Kidney (tissue), 22 donors: Measurements from ENCODE around the gene REEP1. TPM values are rescaled to one million over a fixed set of nuclear protein-coding genes. Genes with fewer than 3 reads are reported as not detected.

Source experiments
- DNase-seq, 5 donors: peaks; one replicate each; pipeline ENCODE4 v3.0.0-alpha.2; 2013 to 2020
- FAIRE-seq: peaks from 2 replicates; lab custom pipeline; 2012; peaks lifted over from hg19 to GRCh38; lab: Jason Lieb, UNC
- H3K27ac ChIP-seq, 2 donors: one replicate each; pipeline ENCODE4 v1.7.0; 2013; ENCODE audit warnings: low read depth in 2 of 2, low read length in 2 of 2, inconsistent platforms in 1 of 2
- H3K27me3 ChIP-seq: one replicate; pipeline ENCODE4 v1.7.1; 2013; ENCODE audit warnings: low read length, inconsistent platforms; ENCODE audit not compliant: control insufficient read depth, insufficient read depth
- H3K36me3 ChIP-seq, 3 donors: one replicate each; pipeline versions ENCODE4 v1.7.0 to v1.7.1; 2013; ENCODE audit warnings: low read length in 3 of 3, control low read depth in 1 of 3, inconsistent platforms in 1 of 3; ENCODE audit not compliant: insufficient read depth in 3 of 3, control insufficient read depth in 2 of 3
- H3K4me1 ChIP-seq, 3 donors: one replicate each; pipeline versions ENCODE4 v1.7.0 to v1.7.1; 2013; ENCODE audit warnings: low read length in 3 of 3, inconsistent platforms in 1 of 3, low read depth in 1 of 3; ENCODE audit not compliant: control insufficient read depth in 2 of 3, insufficient read depth in 2 of 3
- H3K4me3 ChIP-seq, 3 donors: one replicate each; pipeline versions ENCODE4 v1.7.0 to v1.8.1; 2013; ENCODE audit warnings: low read length in 3 of 3, control low read depth in 1 of 3, inconsistent platforms in 1 of 3
- H3K9ac ChIP-seq, 3 donors: one replicate each; pipeline versions ENCODE4 v1.7.0 to v1.7.1; 2013; ENCODE audit warnings: low read length in 3 of 3, control low read depth in 1 of 3, inconsistent platforms in 1 of 3
- H3K9me3 ChIP-seq, 3 donors: one replicate each; pipeline versions ENCODE4 v1.7.0 to v1.7.1; 2013; ENCODE audit warnings: low read length in 3 of 3, control low read depth in 1 of 3, inconsistent platforms in 1 of 3; ENCODE audit not compliant: control insufficient read depth in 2 of 3, insufficient read depth in 1 of 3
- CTCF ChIP-seq: IDR thresholded peaks from 3 replicates; pipeline ENCODE4 v1.5.1; 2012; ENCODE audit warnings: mild to moderate bottlenecking, moderate library complexity, borderline replicate concordance; ENCODE audit not compliant: insufficient read depth; ENCODE audit errors: extremely low read depth
- intact Hi-C: fragments of 100-400 bp; cut with DNase I; formaldehyde crosslinking; loops from one replicate; pipeline ENCODE4 v1.11.1; 2022
- long read RNA-seq, 10 donors: library from polyadenylated mRNA in 1 of 10; unstranded in 1 of 10; transcript quantifications; one replicate each; pipeline ENCODE4 v2.0.0 and lab custom pipeline, GENCODE V29; 2021 to 2026
- polyA plus RNA-seq: library from polyadenylated mRNA; stranded (reverse); fragments of 350-450 nt; fragmentation: Illumina TruSeq; extraction: RNeasy Lipid Tissue Mini Kit (QIAGEN cat#74804); gene quantifications from one replicate; pipeline ENCODE4 v1.2.3, GENCODE V29; 2014; ENCODE audit warnings: low read depth, low replicate concordance; ENCODE audit not compliant: insufficient read depth
- total RNA-seq: library from RNA; stranded (reverse); fragmentation: NEBNext Ultra II Directional; extraction: Animal tissue kit (Norgen Biotek cat#: 25700); gene quantifications from one replicate; pipeline ENCODE4 v1.2.1, GENCODE V29; 2021
- donor health status: control.
- donor health status: control.
- donor health status: control.
- donor health status: control.
- donor health status: control.
- donor health status: DM: yes; HTN: yes; CAD: no.
- donor health status: Normal renal cell carcinoma (clear cell type).

The REEP1 gene, protein sequence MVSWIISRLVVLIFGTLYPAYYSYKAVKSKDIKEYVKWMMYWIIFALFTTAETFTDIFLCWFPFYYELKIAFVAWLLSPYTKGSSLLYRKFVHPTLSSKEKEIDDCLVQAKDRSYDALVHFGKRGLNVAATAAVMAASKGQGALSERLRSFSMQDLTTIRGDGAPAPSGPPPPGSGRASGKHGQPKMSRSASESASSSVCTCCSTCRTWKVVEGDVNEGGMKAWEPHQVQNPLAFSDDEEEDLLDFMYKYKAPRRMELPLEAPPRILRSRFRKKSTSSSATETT
- total RNA-seq (4.3 TPM), polyA plus RNA-seq (3.3 TPM)
- long read RNA-seq, donor 1, partial matches to known transcripts: 0 of 1 reads
- long read RNA-seq, donor 1, other reads (novel, unspliced or antisense): 0 of 1 reads
- long read RNA-seq, donor 2: 0 reads
- long read RNA-seq, donor 3: 0 reads
- long read RNA-seq, donor 4: 0 reads
- long read RNA-seq, donor 5: 0 reads
- long read RNA-seq, donor 6: 0 reads
- long read RNA-seq, donor 7, partial matches to known transcripts: 0 of 2 reads
- long read RNA-seq, donor 7, other reads (novel, unspliced or antisense): 0 of 2 reads
- long read RNA-seq, donor 8: 0 reads
- long read RNA-seq, donor 9: 0 reads
- long read RNA-seq, donor 10: 0 reads

DNA sequence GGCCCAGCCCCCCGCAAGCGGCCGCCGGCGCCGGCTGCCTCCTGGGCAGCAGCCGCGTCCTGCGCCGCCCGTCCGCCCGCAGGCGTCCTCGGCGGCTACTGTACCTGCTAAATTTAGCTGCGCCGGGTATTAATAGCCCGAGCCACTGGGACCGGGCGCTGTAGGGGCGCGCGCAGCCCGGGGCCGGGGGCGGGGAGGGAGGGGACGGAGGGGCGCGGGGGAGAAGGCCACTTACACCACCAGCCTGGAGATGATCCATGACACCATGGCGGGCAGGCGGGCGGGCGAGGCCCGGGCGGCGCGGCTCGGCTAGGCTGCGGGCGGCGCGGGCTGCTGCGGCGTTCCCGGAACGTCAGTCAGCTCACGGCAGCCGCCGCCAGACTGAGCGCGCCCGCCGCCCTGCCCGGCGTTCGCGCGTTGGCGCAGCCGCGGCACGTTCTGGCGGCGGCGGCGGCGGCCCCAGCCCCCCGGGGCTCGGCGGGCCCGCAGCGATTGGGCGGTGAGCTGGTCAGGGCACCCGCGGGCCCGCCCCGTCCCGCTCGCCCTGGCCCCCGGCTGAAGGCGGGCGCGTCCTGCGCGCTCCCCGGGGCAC is at the start of gene REEP1:
Gene REEP1, minus strand, starts transcription at position 383 of the 592 bp plus-strand sequence. Its CDS starts 116 bp downstream, at position 267.
- Histone ChIP-seq H3K4me1 (no peaks in the 10 kb centered on the region), H3K36me3 (no peaks in the 10 kb centered on the region), H3K4me3 (peak within 1 kb of the TSS in 2 of 3 donors; percentile 23 to 55), H3K9me3 (peaks cover 0 to 2% (median 0%) of the 10 kb centered on the region in 3 donors), H3K27me3 (peaks cover 8% of the 10 kb centered on the region), H3K27ac (no peak within 1 kb of the TSS), H3K9ac (no peak within 1 kb of the TSS)
- intact Hi-C loops: no loop called here
- TF ChIP-seq CTCF: no peak
- FAIRE-seq (no peak), DNase-seq (peak in 4 of 5 donors; percentile 24 to 77 (median 54))

GRCh38 chr2:86383844-86384243 is 46.4 kb upstream of the REEP1 start:
- no peak for DNase-seq
- Histone ChIP-seq H3K9ac (no peak overlapping the region), H3K9me3 (no peaks in the 10 kb centered on the region), H3K4me1 (no peaks in the 10 kb centered on the region), H3K4me3 (no peak overlapping the region), H3K36me3 (no peaks in the 10 kb centered on the region), H3K27me3 (no peaks in the 10 kb centered on the region), H3K27ac (no peak overlapping the region)
- intact Hi-C loops: no loop called here
- no peak for FAIRE-seq
- no peak for TF ChIP-seq CTCF

DNA sequence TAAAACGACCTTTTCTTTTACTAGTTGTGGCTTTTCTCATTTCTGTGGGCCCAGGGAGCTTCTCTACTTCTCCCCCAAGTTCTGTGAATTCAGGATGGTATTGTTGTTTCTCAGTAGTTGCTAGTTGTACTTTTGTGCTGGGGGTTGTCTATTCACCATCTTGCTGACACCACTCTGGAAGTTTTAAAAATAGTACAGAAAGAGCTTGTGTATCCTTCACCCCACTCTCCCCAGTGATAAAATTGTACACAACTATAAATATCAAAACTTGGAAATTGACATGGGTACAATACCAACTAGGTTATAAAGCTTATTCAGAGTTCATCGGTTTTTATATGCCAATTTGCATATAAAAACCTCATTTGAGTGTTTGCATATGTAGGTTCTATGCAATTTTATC is 45.3 kb upstream of the REEP1 start:
- FAIRE-seq (no peak), DNase-seq (no peak)
- TF ChIP-seq CTCF: no peak
- Histone ChIP-seq H3K9ac (no peak overlapping the region), H3K4me3 (no peak overlapping the region), H3K27me3 (no peaks in the 10 kb centered on the region), H3K4me1 (no peaks in the 10 kb centered on the region), H3K9me3 (no peaks in the 10 kb centered on the region), H3K27ac (no peak overlapping the region), H3K36me3 (no peaks in the 10 kb centered on the region)
- intact Hi-C loops: no loop called here
